Measurements from ENCODE around the gene ASB5.

DNA sequence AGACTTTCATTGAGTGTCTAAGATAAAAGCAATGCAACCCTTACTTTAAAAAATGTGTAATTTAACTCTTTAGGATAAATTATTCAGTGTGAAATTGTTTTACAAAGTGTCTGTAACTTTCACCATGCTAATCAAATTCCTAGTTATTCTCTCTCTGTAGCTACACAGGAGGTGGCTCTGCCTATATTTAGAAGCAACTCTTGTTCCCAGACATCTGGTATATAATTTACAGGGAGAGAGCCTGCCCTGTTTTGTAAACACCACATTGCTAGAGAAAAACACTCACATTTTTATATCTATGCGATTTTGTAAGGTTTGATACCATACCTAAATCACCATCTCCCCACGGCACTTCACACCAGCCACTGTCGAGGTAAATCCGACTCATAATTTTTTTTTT lies 38.2 kb downstream of the ASB5 start:
- TF ChIP-seq POLR2A (IDR thresholded peaks at IDR 0.05), result no peak
- TF ChIP-seq, protein P1, sequence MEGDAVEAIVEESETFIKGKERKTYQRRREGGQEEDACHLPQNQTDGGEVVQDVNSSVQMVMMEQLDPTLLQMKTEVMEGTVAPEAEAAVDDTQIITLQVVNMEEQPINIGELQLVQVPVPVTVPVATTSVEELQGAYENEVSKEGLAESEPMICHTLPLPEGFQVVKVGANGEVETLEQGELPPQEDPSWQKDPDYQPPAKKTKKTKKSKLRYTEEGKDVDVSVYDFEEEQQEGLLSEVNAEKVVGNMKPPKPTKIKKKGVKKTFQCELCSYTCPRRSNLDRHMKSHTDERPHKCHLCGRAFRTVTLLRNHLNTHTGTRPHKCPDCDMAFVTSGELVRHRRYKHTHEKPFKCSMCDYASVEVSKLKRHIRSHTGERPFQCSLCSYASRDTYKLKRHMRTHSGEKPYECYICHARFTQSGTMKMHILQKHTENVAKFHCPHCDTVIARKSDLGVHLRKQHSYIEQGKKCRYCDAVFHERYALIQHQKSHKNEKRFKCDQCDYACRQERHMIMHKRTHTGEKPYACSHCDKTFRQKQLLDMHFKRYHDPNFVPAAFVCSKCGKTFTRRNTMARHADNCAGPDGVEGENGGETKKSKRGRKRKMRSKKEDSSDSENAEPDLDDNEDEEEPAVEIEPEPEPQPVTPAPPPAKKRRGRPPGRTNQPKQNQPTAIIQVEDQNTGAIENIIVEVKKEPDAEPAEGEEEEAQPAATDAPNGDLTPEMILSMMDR (IDR thresholded peaks at IDR 0.05 in 8 of 11, conservative IDR thresholded peaks at IDR 0.05 in 3 of 11), result no peak
- no peak for TF ChIP-seq POLR2AphosphoS5 (IDR thresholded peaks at IDR 0.05)
